ENCODE results near the gene MYO18B. TPM values are rescaled to one million over a fixed set of nuclear protein-coding genes. Genes with fewer than 3 reads are reported as not detected.

MYO18B gene
- total and polyA plus RNA-seq, 2 experiments from 2014 or later, result 35.6 to 178 TPM

DNA sequence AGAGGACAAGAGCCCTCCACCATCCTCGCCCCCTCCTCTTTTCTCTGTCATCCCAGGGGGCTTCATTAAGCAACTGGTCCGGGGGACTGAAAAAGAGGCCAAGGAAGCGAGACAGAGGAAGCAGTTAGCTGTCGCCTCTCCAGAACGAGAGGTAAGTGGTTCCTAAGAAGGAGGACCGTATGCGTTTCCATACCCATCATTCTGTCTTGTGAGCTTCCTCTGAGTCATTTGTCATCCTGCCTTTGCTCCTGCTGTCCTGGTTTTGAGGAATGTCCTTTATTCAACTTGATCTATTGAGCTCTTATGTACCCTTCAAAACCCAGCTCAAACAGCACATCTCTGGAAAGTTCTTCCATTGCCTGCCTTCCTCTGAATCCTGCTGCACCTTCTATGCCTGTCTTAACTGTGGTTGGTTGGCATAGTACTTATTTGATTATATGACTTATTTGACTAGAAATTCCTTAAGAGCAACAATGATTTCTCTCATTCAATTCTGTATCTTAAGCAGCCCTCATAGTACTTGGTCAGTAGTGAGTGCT is 21.3 kb downstream of the MYO18B start:
- Histone ChIP-seq H3K4me3 (no peak overlapping the region), H3K9me3 (ENCODE audit: low read depth) (no peaks in the 10 kb centered on the region), H3K4me1 (ENCODE audit: low read depth) (peaks cover 42% of the 10 kb centered on the region), H3K27me3 (no peaks in the 10 kb centered on the region), H3K36me3 (peaks cover 35% of the 10 kb centered on the region), H3K27ac (peak overlapping the region; percentile 100)
- DNase-seq (ENCODE audit: low read depth in 1 of 2, low spot score in 1 of 2), result no peak
- TF ChIP-seq, protein P1, sequence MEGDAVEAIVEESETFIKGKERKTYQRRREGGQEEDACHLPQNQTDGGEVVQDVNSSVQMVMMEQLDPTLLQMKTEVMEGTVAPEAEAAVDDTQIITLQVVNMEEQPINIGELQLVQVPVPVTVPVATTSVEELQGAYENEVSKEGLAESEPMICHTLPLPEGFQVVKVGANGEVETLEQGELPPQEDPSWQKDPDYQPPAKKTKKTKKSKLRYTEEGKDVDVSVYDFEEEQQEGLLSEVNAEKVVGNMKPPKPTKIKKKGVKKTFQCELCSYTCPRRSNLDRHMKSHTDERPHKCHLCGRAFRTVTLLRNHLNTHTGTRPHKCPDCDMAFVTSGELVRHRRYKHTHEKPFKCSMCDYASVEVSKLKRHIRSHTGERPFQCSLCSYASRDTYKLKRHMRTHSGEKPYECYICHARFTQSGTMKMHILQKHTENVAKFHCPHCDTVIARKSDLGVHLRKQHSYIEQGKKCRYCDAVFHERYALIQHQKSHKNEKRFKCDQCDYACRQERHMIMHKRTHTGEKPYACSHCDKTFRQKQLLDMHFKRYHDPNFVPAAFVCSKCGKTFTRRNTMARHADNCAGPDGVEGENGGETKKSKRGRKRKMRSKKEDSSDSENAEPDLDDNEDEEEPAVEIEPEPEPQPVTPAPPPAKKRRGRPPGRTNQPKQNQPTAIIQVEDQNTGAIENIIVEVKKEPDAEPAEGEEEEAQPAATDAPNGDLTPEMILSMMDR (IDR thresholded peaks at IDR 0.05; ENCODE audit: low read depth, low read length), result no peak

DNA sequence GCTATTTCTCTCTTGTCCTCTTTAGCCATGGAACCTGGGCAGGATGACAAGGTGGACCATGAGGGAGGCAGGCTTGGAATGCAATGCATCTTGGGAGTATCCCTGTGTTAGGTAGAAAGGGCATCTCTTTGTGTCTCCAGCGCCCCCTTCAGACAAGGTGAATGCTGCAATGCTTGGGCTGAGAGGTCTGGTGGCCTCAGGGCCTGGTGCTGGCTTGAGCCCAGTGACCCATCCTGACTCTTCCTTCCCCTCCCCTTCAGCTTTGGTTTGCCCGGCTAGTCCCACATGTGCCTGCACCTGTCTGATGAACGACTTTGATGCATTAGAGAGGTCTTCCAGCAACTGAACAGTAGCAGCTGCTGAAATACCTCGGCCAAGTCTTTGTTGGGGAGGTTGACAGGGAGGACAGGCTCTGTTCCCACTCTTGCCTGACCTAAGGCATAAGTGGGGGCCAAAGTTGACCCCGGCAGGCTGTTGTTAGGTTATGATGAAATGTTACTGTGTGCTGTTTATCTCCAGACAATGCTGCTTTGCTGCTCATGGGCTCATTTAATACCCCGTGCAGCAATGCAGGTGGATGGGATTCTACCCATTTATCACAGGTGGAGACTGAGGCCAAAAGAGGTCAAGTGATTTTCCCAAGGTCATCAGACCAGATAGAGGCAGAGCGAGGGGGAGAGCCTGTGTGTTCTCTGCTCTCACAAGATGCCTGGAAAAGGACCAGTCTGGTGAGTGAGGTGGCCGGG is 22.5 kb downstream of the MYO18B start:
- Histone ChIP-seq H3K27me3 (no peaks in the 10 kb centered on the region), H3K4me3 (no peak overlapping the region), H3K27ac (peak overlapping the region; percentile 100), H3K9me3 (ENCODE audit: low read depth) (no peaks in the 10 kb centered on the region), H3K4me1 (ENCODE audit: low read depth) (peaks cover 38% of the 10 kb centered on the region), H3K36me3 (peaks cover 40% of the 10 kb centered on the region)
- TF ChIP-seq, protein P1 (IDR thresholded peaks at IDR 0.05; ENCODE audit: low read depth, low read length), result no peak
- DNase-seq (ENCODE audit: low read depth in 1 of 2, low spot score in 1 of 2), result no peak

DNA sequence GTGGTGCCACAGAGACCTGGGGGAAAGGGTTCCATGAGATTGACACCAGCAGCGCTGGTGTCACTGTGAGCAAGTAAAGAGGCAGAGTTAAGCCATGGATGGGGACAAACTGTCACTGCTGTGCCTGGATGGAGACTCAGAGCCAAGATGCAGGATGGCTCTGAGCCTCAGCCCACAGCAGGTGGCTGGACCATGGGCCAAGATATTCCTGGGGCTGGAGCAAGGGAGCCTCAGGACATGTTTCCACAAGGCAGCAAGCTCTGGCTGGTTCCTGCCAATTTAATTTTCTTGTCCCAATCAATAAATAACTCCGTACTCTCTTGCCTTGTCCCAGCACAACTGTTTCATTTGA is 23.0 kb downstream of the MYO18B start:
- no peaks in the 10 kb centered on the region for H3K9me3 ChIP-seq (ENCODE audit: low read depth)
- H3K27me3 ChIP-seq, result no peaks in the 10 kb centered on the region
- H3K36me3 ChIP-seq, result peaks cover 44% of the 10 kb centered on the region
- no peak overlapping the region for H3K27ac ChIP-seq
- no peak overlapping the region for H3K4me3 ChIP-seq
- H3K4me1 ChIP-seq (ENCODE audit: low read depth), result peaks cover 34% of the 10 kb centered on the region
- TF ChIP-seq, protein P1 (IDR thresholded peaks at IDR 0.05; ENCODE audit: low read depth, low read length), result no peak
- DNase-seq (ENCODE audit: low read depth in 1 of 2, low spot score in 1 of 2), result no peak

DNA sequence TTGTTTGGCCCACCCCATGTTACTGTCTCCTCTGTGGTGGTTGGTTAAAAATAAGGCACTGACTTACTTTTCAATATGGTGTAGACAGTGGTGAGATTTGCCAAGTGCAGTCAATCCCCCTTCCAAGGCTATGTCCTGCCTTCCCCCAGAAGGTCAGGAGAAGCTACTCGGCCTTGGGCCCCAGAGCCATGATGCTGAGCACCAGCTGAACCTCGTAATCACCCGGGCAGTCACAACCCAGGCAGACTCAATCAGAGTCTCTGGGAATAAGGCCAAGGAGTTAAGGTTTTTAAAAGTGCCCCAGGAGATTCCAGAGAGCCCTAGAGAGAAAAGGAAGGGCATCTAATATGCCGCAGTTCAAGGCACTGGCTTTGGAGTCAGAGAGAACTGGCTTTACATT is 23.8 kb downstream of the MYO18B start:
- TF ChIP-seq, protein P1 (IDR thresholded peaks at IDR 0.05; ENCODE audit: low read depth, low read length), result no peak
- H3K36me3 ChIP-seq, result peaks cover 51% of the 10 kb centered on the region

DNA sequence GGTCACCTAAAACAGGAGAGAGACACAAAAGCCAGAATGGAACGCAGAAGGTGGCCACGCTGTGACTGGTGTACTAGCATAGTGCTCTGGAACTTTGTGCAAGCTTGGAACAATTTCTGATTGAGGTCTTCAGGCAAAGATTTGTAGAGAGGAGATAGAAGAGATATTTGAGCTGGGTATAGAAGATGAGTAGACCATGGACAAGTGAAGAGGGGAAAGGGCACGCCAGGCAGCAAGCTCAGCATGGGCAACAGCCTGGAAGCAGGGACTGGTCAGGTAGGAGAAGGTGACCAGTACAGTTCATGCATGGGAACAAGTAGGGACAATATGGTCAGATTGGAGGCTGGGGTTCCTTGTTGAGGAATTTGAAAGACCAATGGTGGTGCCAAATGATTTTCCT is 24.4 kb downstream of the MYO18B start:
- H3K27ac ChIP-seq, result no peak overlapping the region
- no peak overlapping the region for H3K4me3 ChIP-seq
- H3K9me3 ChIP-seq (ENCODE audit: low read depth), result no peaks in the 10 kb centered on the region
- peaks cover 56% of the 10 kb centered on the region for H3K36me3 ChIP-seq
- H3K4me1 ChIP-seq (ENCODE audit: low read depth), result peaks cover 20% of the 10 kb centered on the region
- no peaks in the 10 kb centered on the region for H3K27me3 ChIP-seq
- TF ChIP-seq, protein P1 (IDR thresholded peaks at IDR 0.05; ENCODE audit: low read depth, low read length), result no peak
- no peak for DNase-seq (ENCODE audit: low read depth in 1 of 2, low spot score in 1 of 2)

More for the DNA sequence above, 23.8 kb downstream of the MYO18B start:
- no peaks in the 10 kb centered on the region for H3K27me3 ChIP-seq
- H3K9me3 ChIP-seq (ENCODE audit: low read depth), result no peaks in the 10 kb centered on the region
- peaks cover 27% of the 10 kb centered on the region for H3K4me1 ChIP-seq (ENCODE audit: low read depth)
- no peak overlapping the region for H3K27ac ChIP-seq
- H3K4me3 ChIP-seq, result no peak overlapping the region
- DNase-seq (ENCODE audit: low read depth in 1 of 2, low spot score in 1 of 2), result no peak

All from cardiac muscle cell (in vitro differentiated cells and primary cell).